Common myeloid progenitor, CD34-positive (primary cell): ENCODE data around the gene KIN.

Source experiments
- CTCF ChIA-PET: fragments of 350-600 bp; sonication (Branson Sonifier 250); formaldehyde crosslinking; loops from one replicate; lab custom pipeline; 2021; ENCODE audit warnings: antibody characterized with exemption; lab: Charles Lee
- POLR2A ChIA-PET: fragments of 350-600 bp; sonication (Branson Sonifier 250); formaldehyde crosslinking; loops from one replicate; lab custom pipeline; 2021; ENCODE audit warnings: antibody characterized with exemption; lab: Charles Lee
- DNase-seq, 3 donors: peaks; one replicate each; pipeline versions ENCODE4 v3.0.0 to v3.0.0-alpha.2; 2013
- H3K27ac ChIP-seq, 2 experiments: 1 replicate in 1 of 2; 2 replicates in 1 of 2; pipeline ENCODE4 v1.7.0; 2013; ENCODE audit warnings: inconsistent platforms in 2 of 2, low read length in 2 of 2, mild to moderate bottlenecking in 2 of 2, low read depth in 1 of 2, moderate library complexity in 1 of 2; ENCODE audit not compliant: severe bottlenecking in 2 of 2, insufficient read depth in 1 of 2, poor library complexity in 1 of 2
- H3K27me3 ChIP-seq, 5 experiments: replicated peaks in 2 of 5; 1 replicate in 3 of 5; 2 replicates in 2 of 5; pipeline versions ENCODE4 v1.6.1 to v1.7.0; 2013; ENCODE audit warnings: low read length in 4 of 5, mild to moderate bottlenecking in 2 of 5, moderate library complexity in 2 of 5, inconsistent platforms in 1 of 5; ENCODE audit not compliant: insufficient read depth in 5 of 5, control insufficient read depth in 4 of 5
- H3K36me3 ChIP-seq, 4 experiments: 1 replicate in 2 of 4; 2 replicates in 2 of 4; pipeline versions ENCODE4 v1.6.1 to v1.7.0; 2013; ENCODE audit warnings: low read length in 3 of 4, control low read depth in 1 of 4, mild to moderate bottlenecking in 1 of 4; ENCODE audit not compliant: control insufficient read depth in 4 of 4, insufficient read depth in 4 of 4
- H3K4me1 ChIP-seq, 4 experiments: 1 replicate in 3 of 4; 2 replicates in 1 of 4; pipeline versions ENCODE4 v1.6.1 to v1.7.1; 2013; ENCODE audit warnings: low read length in 3 of 4, mild to moderate bottlenecking in 3 of 4, control low read depth in 1 of 4, inconsistent platforms in 1 of 4, moderate library complexity in 1 of 4; ENCODE audit not compliant: control insufficient read depth in 4 of 4, insufficient read depth in 4 of 4; ENCODE audit errors: control extremely low read depth in 1 of 4
- H3K4me3 ChIP-seq, 7 experiments: 1 replicate in 4 of 7; 2 replicates in 3 of 7; pipeline versions ENCODE4 v1.5.1 to v1.7.0; 2013; ENCODE audit warnings: mild to moderate bottlenecking in 7 of 7, low read length in 6 of 7, moderate library complexity in 6 of 7, inconsistent platforms in 2 of 7, low read depth in 2 of 7, control low read depth in 1 of 7; ENCODE audit not compliant: insufficient read depth in 4 of 7, control insufficient read depth in 1 of 7; ENCODE audit errors: extremely low read depth in 1 of 7
- H3K9me3 ChIP-seq, 5 experiments: 1 replicate in 4 of 5; 2 replicates in 1 of 5; pipeline versions ENCODE4 v1.6.1 to v1.7.1; 2013; ENCODE audit warnings: low read length in 4 of 5, mild to moderate bottlenecking in 2 of 5, inconsistent platforms in 1 of 5, low read depth in 1 of 5, moderate library complexity in 1 of 5; ENCODE audit not compliant: control insufficient read depth in 4 of 5, insufficient read depth in 2 of 5; ENCODE audit errors: control extremely low read depth in 1 of 5
- WGBS: methylation state at CpG from one replicate; pipeline ENCODE4 v1.1.5; 2013; ENCODE audit not compliant: insufficient coverage; 5-methylcytosine and 5-hydroxymethylcytosine counted together

Gene KIN

GRCh38 chr10:7768417-7768816 is 19.4 kb downstream of the KIN start:
- peaks cover 10 to 39% (median 24%) of the 10 kb centered on the region in 4 experiments for H3K4me1 ChIP-seq
- ChIA-PET POLR2A (no interaction called here), CTCF (interaction anchor here (2.8 kb wide), 1 partner anchor 11 kb away, joined by 15 read pairs; no protein-coding TSS in a partner anchor)
- no peak for DNase-seq
- no peak overlapping the region for H3K27ac ChIP-seq
- no peak overlapping the region for H3K4me3 ChIP-seq
- H3K9me3 ChIP-seq = no peaks in the 10 kb centered on the region
- H3K36me3 ChIP-seq = peaks cover 17 to 51% (median 29%) of the 10 kb centered on the region in 4 experiments
- WGBS = 94% methylated on average over 7 of the region's 7 CpGs
- H3K27me3 ChIP-seq = no peaks in the 10 kb centered on the region

DNA sequence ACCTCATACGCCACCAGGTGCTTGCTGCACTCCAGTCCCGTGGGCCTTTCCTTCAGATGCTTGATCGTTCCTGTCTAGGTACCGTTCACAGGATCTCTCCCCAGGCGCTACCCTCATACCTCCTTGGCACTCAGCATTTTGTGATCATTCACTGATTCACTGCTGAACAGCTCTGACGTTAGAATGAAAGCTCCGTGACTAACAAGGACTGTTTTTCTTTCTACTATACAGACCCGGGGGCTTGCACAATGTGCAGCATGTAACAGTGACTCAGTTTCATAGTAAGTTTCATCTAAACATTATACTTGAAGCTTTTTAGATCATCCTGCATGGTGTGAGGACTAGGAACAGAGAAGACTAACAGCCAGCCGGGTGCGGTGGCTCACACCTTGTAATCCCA is 20.6 kb downstream of the KIN start:
- no peaks in the 10 kb centered on the region for H3K27me3 ChIP-seq
- H3K36me3 ChIP-seq = peaks cover 16 to 46% (median 30%) of the 10 kb centered on the region in 4 experiments

GRCh38 chr10:7766241-7766640 is 21.6 kb downstream of the KIN start:
- no peak for DNase-seq
- ChIA-PET POLR2A (interaction anchor here (0.6 kb wide), 1 partner anchor 279 kb away, joined by 4 read pairs; no protein-coding TSS in a partner anchor), CTCF (interaction anchor here (1.1 to 2.8 kb wide), 2 partner anchors 9 to 10 kb away, joined by 3 to 15 read pairs; no protein-coding TSS in a partner anchor)
- Histone ChIP-seq H3K27ac (no peak overlapping the region), H3K4me1 (peaks cover 14 to 34% (median 23%) of the 10 kb centered on the region in 4 experiments), H3K9me3 (no peaks in the 10 kb centered on the region), H3K4me3 (no peak overlapping the region), H3K36me3 (peaks cover 20 to 46% (median 34%) of the 10 kb centered on the region in 4 experiments), H3K27me3 (no peaks in the 10 kb centered on the region)
- no CpG with 5 or more reads among the region's 3 CpGs for WGBS

More for the DNA sequence above, 20.6 kb downstream of the KIN start:
- ChIA-PET CTCF (interaction anchor here (1.1 to 2.8 kb wide), 2 partner anchors 9 to 10 kb away, joined by 3 to 15 read pairs; no protein-coding TSS in a partner anchor), POLR2A (no interaction called here)
- WGBS = 100% methylated on average over 10 of the region's 10 CpGs
- H3K4me1 ChIP-seq = peaks cover 14 to 43% (median 30%) of the 10 kb centered on the region in 4 experiments
- no peak for DNase-seq
- H3K4me3 ChIP-seq = no peak overlapping the region
- no peaks in the 10 kb centered on the region for H3K9me3 ChIP-seq
- H3K27ac ChIP-seq = no peak overlapping the region

GRCh38 chr10:7763929-7764328 is 23.9 kb downstream of the KIN start:
- DNase-seq = peak; percentile 37 to 69 (median 53)
- no peaks in the 10 kb centered on the region for H3K27me3 ChIP-seq
- peaks cover 17 to 57% (median 29%) of the 10 kb centered on the region in 4 experiments for H3K36me3 ChIP-seq
- H3K27ac ChIP-seq = peak overlapping the region; percentile 25 to 50
- H3K4me1 ChIP-seq = peaks cover 14 to 26% (median 17%) of the 10 kb centered on the region in 4 experiments
- CTCF ChIA-PET = no interaction called here
- no peaks in the 10 kb centered on the region for H3K9me3 ChIP-seq
- 11% methylated on average over 3 of the region's 5 CpGs for WGBS
- peak overlapping the region in 5 of 7 experiments; percentile 11 to 72 (median 47) for H3K4me3 ChIP-seq
- POLR2A ChIA-PET = no interaction called here

DNA sequence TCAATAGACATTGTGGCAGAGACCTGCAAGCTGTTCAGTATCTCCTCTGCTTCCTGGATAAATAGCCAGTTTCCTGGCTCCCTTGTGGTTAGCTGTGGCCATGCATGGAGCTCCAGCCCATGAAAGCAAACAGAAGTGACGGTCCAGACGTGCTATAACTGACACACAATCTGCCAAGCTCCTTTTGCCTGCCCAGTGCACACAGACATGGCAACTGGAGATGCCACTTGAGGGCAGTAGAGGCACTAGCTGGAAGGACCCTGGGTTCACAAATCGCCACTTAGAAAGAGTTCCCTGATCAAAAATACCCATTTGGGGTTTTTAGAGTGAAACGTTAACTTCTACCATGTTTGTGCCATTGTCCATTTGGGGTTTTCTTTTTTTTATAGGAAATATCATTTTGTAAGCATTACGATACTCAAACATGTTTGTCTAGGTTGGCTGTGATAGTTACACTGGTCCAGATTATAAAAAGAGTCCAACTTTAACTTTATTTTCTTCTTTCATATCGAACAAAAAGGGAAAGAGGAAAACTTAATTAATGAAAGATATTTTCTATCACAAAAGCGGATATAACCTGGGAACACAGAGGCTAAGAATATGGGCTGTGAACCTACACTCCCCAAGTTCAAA is 31.3 kb downstream of the KIN start:
- Histone ChIP-seq H3K27ac (no peak overlapping the region), H3K4me1 (peaks cover 0 to 2% (median 0%) of the 10 kb centered on the region in 4 experiments), H3K4me3 (no peak overlapping the region), H3K9me3 (no peaks in the 10 kb centered on the region), H3K27me3 (no peaks in the 10 kb centered on the region), H3K36me3 (peaks cover 24 to 68% (median 33%) of the 10 kb centered on the region in 4 experiments)
- 37% methylated on average over 3 of the region's 7 CpGs for WGBS
- ChIA-PET POLR2A (interaction anchor here (0.6 kb wide), 1 partner anchor 123 kb away, joined by 4 read pairs; no protein-coding TSS in a partner anchor), CTCF (interaction anchor here (0.6 to 2.6 kb wide), 15 partner anchors 10 to 1549 kb away, joined by 3 to 15 read pairs (median 4); partner anchors contain the start of gene KIN)
- peak; percentile 59 to 74 (median 70) for DNase-seq

DNA sequence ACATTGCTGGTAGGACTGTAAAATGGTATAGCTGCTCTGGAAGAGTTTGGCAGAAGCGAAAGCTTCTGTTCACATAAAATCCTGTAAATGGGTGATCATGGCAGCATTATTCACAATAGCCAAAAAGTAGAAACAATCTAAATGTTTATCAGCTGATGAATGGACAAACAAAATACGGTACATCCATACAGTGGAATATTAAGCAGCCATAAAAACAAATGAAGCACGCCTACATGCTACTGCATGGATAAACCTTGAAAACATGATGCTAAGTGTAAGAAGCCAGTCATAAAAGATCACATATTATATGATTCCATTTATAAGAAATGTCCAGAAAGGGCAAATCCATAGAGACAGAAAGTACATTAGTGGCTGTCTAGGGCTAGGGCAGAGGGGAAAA is 32.7 kb downstream of the KIN start:
- no peaks in the 10 kb centered on the region for H3K27me3 ChIP-seq
- ChIA-PET CTCF (interaction anchor here (1.0 to 2.1 kb wide), 7 partner anchors 22 to 1547 kb away, joined by 3 to 6 read pairs (median 4); no protein-coding TSS in a partner anchor), POLR2A (no interaction called here)
- DNase-seq = no peak
- WGBS = 100% methylated on average over 1 of the region's 3 CpGs
- H3K4me3 ChIP-seq = no peak overlapping the region
- peaks cover 0 to 2% (median 0%) of the 10 kb centered on the region in 4 experiments for H3K4me1 ChIP-seq
- peaks cover 21 to 56% (median 32%) of the 10 kb centered on the region in 4 experiments for H3K36me3 ChIP-seq
- no peaks in the 10 kb centered on the region for H3K9me3 ChIP-seq
- no peak overlapping the region for H3K27ac ChIP-seq

- WGBS = 78% methylated on average over 5 of the region's 6 CpGs
- no peaks in the 10 kb centered on the region for H3K27me3 ChIP-seq
- no peak overlapping the region for H3K4me3 ChIP-seq
- peaks cover 17 to 33% (median 25%) of the 10 kb centered on the region in 4 experiments for H3K36me3 ChIP-seq
- no peak for DNase-seq
- CTCF ChIA-PET = interaction anchor here (1.3 kb wide), 1 partner anchor 10 kb away, joined by 3 read pairs; no protein-coding TSS in a partner anchor
- H3K27ac ChIP-seq = no peak overlapping the region
- peaks cover 0 to 2% (median 0%) of the 10 kb centered on the region in 4 experiments for H3K4me1 ChIP-seq
- H3K9me3 ChIP-seq = no peaks in the 10 kb centered on the region
- POLR2A ChIA-PET = no interaction called here
Observed at GRCh38 chr10:7752251-7752650, 35.5 kb downstream of the KIN start.
